CD4-positive, alpha-beta T cell treated with Interferon gamma for 1 hour (primary cell): ENCODE data around the gene INO80D.
"Not testable (repeated sequence)": the region's sequence is repeated elsewhere in the genome, so short reads cannot be mapped to it uniquely, and the experiment has no call there.

Experiments
- DNase-seq: peaks from one replicate; pipeline ENCODE4 v3.0.0-alpha.2; 2020

Gene INO80D

GRCh38 chr2:206023183-206023582 lies 62.8 kb downstream of the INO80D start:
- DNase-seq, result no peak

- DNase-seq, result no peak
Observed at GRCh38 chr2:206020171-206020570, 65.8 kb downstream of the INO80D start.

GRCh38 chr2:206015746-206016145 lies 70.2 kb downstream of the INO80D start:
- DNase-seq, result not testable (repeated sequence)

- DNase-seq, result no peak
Observed at GRCh38 chr2:206011795-206012194, 74.2 kb downstream of the INO80D start.

GRCh38 chr2:206011018-206011614 lies 74.9 kb downstream of the INO80D start:
- no peak for DNase-seq

GRCh38 chr2:206004004-206004693 lies 81.8 kb downstream of the INO80D start:
- no peak for DNase-seq

- DNase-seq, result no peak
Observed at GRCh38 chr2:206002440-206002839, 83.5 kb downstream of the INO80D start.

- no peak for DNase-seq
Observed at GRCh38 chr2:206001912-206002311, 84.1 kb downstream of the INO80D start.

GRCh38 chr2:206000776-206001175 lies 85.2 kb downstream of the INO80D start:
- DNase-seq, result no peak

GRCh38 chr2:205998583-205998982 lies 87.4 kb downstream of the INO80D start:
- no peak for DNase-seq

- no peak for DNase-seq
Observed at GRCh38 chr2:205996161-205996560, 89.8 kb downstream of the INO80D start.

GRCh38 chr2:205995260-205995659 lies 90.7 kb downstream of the INO80D start:
- DNase-seq, result no peak

GRCh38 chr2:205994344-205994743 lies 91.6 kb downstream of the INO80D start:
- DNase-seq, result no peak

- DNase-seq, result no peak
Observed at GRCh38 chr2:205990104-205990503, 95.9 kb downstream of the INO80D start.

GRCh38 chr2:205989271-205990071 lies 96.5 kb downstream of the INO80D start:
- no peak for DNase-seq

GRCh38 chr2:205988681-205989080 lies 97.3 kb downstream of the INO80D start:
- not testable (repeated sequence) for DNase-seq

- no peak for DNase-seq
Observed at GRCh38 chr2:205988274-205988673, 97.7 kb downstream of the INO80D start.

- not testable (repeated sequence) for DNase-seq
Observed at GRCh38 chr2:205986334-205986733, 99.6 kb downstream of the INO80D start.

GRCh38 chr2:205984381-205984780 lies 101.6 kb downstream of the INO80D start:
- DNase-seq, result no peak

GRCh38 chr2:205982776-205983327 lies 103.1 kb downstream of the INO80D start:
- no peak for DNase-seq

GRCh38 chr2:205978728-205979127 lies 107.2 kb downstream of the INO80D start:
- DNase-seq, result not testable (repeated sequence)

- not testable (repeated sequence) for DNase-seq
Observed at GRCh38 chr2:205977699-205978098, 108.3 kb downstream of the INO80D start.

- DNase-seq, result not testable (repeated sequence)
Observed at GRCh38 chr2:205976934-205977659, 108.9 kb downstream of the INO80D start.
